Renal pelvis (tissue), 4 donors: ENCODE results near the gene DRAP1. TPM values are rescaled to one million over a fixed set of nuclear protein-coding genes. Genes with fewer than 3 reads are reported as not detected.

Experiments
- DNase-seq: peaks from one replicate; pipeline ENCODE4 v3.0.0-alpha.2; 2013
- polyA plus RNA-seq, 3 donors: library from polyadenylated mRNA; unstranded; fragments of 120-200 nt; gene quantifications; one replicate each; pipeline ENCODE4 v1.2.1, GENCODE V29; 2013; ENCODE audit not compliant: insufficient read length in 3 of 3

Gene DRAP1
- polyA plus RNA-seq, 3 donors: 82.5 to 112 (median 93.0) TPM

- DNase-seq: no peak
Measured at GRCh38 chr11:65953471-65953870, 34.2 kb downstream of the DRAP1 start.

GRCh38 chr11:65954771-65955170 lies 35.5 kb downstream of the DRAP1 start:
- no peak for DNase-seq

GRCh38 chr11:65958291-65958690 lies 39.1 kb downstream of the DRAP1 start:
- no peak for DNase-seq

DNA sequence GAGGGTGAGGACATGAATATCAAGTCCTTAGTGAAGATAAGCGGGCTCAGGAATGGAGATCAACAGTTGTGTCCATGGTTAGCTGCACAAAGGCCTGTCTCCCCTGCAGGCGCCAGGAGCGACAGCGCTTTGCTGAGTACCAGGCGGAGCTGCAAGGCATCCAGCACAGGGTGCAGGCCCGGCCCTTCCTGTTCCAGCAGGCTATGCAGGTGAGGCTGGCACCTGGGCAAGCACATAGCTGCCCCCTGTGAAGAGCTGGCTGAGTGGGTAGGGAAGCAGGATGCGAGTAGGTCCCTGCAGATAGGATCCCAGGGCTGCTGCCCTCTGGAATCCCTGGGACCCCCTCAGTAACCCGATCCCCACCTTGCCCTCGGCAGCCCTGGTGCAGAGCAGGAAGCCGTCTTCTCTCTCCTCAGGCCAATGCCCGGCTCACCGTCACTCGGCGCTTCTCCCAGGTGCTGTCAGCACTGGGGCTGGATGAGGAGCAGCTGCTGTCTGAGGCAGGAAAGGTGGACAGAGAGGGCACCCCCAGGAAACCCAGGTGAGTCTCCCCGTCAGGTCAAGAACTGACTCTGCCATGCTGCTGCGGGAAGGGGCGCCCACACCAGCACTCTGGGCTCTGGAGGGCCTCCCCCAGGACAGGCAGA lies 39.7 kb downstream of the DRAP1 start:
- DNase-seq: peak; percentile 7

DNA sequence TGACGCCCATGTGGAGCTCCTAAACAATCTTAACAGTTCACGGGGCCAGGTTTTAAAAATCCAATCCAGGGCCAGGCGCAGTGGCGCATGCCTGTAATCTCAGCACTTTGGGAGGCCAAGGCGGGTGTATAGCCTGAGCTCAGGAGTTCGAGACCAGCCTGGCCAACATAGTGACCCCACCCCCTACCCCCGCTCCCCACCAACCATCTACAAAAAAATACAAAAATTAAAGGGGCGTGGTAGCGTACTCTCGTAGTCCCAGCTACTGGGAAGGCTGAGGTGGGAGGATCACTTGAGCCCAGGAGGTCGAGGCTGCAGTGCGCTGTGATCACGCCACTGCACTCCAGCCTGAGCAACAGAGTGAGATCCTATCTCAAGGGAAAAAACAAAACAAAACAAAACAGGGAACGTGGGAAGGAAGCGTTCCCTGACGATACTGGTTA lies 41.6 kb downstream of the DRAP1 start:
- no peak for DNase-seq

GRCh38 chr11:65961267-65962140 lies 42.3 kb downstream of the DRAP1 start, which contains the start of gene SART1:
TSS of gene SART1 (plus strand) at chr11:65961734. CDS start at chr11:65961781, 47 bp downstream.
- peak; percentile 98 for DNase-seq

DNA sequence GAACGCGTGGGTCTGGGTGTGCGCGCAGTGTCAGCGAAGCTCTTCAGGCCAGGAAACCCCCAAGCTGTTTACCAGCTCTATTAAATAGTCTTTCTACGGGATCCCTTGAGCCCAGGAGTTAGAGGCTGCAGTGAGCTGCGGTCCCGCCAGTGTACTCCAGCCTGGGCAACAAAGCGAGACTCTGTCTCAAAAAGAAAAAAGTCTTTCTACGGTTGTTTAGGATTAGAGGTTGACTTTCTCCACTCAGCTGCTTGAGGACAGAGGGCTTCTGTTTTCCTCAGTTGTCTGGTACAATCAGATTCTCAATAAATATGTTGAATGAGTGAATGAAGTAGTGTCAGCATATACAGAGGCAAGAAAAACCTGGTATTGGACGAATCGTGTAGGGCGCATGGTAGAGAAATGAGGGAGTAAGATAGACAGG lies 42.9 kb downstream of the DRAP1 start:
- no peak for DNase-seq

- no peak for DNase-seq
Measured at GRCh38 chr11:65964906-65965305, 45.7 kb downstream of the DRAP1 start.

GRCh38 chr11:65965986-65966762 lies 46.9 kb downstream of the DRAP1 start:
- DNase-seq: no peak

- DNase-seq: no peak
Measured at GRCh38 chr11:65967329-65967934, 48.2 kb downstream of the DRAP1 start.

DNA sequence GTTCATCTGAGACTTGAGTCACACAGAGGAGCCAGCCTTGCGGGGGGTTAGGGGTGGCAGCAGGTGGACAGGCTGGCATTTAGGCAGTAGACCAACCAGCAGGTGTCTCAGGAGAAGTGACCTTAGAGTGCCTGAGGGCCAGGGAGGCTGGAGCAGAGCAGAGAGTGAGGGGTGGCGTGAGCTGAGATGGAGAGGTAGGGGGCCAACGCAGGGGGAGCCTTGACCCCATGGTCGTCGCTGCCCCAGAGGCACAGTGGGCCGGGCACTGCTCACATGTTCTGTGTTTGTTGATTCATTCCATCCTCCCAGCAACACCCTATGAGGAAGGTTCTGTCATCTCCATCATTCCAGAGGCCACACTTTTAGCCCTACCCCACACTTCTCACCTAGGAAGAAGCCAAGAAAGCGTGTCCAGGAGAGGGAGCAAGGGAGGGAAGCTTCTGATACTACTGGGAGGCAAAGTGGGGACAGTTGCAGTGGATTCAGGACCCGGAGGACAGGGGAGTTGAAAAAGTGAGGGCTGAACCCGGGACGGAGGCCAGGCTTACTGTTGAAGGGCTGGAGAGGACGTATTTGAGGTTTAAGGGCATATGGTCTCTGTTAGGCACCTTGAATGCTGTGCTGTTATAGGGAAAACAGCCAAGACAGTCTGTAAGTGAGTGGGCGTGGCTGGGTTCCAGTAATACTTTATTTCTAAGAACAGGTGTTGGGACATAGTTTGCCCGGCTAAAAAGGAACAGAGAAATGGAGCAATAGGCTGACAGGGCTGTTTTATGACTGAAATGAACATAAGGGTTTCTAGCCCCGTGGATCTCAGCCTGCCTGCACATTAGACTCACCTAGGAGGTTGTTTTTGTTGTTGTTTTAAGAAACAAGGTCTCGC lies 49.6 kb downstream of the DRAP1 start:
- DNase-seq: no peak

Other genes with a start within 250 kb of the DRAP1 start
- gene KAT5, start 207.2 kb upstream of the DRAP1 start, polyA plus RNA-seq: 10 to 100 TPM; 73.1 to 83.6 (median 73.5) TPM
- gene RNASEH2C, start 198.6 kb upstream of the DRAP1 start, polyA plus RNA-seq: 10 to 100 TPM; 46.8 to 53.6 (median 51.3) TPM
- gene AP5B1, start 138.4 kb upstream of the DRAP1 start, polyA plus RNA-seq: 10 to 100 TPM in 2 of 3 donors, 1 to 10 TPM in 1; 7.9 to 10.9 (median 10.8) TPM
- 10 to 100 TPM; 14.6 to 17.3 (median 17.1) TPM for gene OVOL1, start 132.4 kb upstream of the DRAP1 start, polyA plus RNA-seq
- 1 to 10 TPM; 2.1 to 3.3 (median 2.3) TPM for gene SNX32, start 85.5 kb upstream of the DRAP1 start, polyA plus RNA-seq
- gene CFL1, start 61.2 kb upstream of the DRAP1 start, polyA plus RNA-seq: 100 to 1,000 TPM; 739 to 933 (median 787) TPM
- 10 to 100 TPM; 50.2 to 59.8 (median 53.4) TPM for gene MUS81, start 59.0 kb upstream of the DRAP1 start, polyA plus RNA-seq
- gene EFEMP2, start 46.6 kb upstream of the DRAP1 start, polyA plus RNA-seq: 100 to 1,000 TPM; 111 to 137 (median 118) TPM
- 1 to 10 TPM in 2 of 3 donors, under 1 TPM in 1; 0.73 to 1.5 (median 1.5) TPM for gene CTSW, start 39.6 kb upstream of the DRAP1 start, polyA plus RNA-seq
- 10 to 100 TPM; 86.5 to 95.6 (median 94.2) TPM for gene FIBP, start 31.0 kb upstream of the DRAP1 start, polyA plus RNA-seq
- gene CCDC85B, start 28.8 kb upstream of the DRAP1 start, polyA plus RNA-seq: 10 to 100 TPM; 10.6 to 20.8 (median 13.6) TPM
- under 1 TPM in 1 of 3 donors, not detected in 2; 0.14 TPM for gene FOSL1, start 19.0 kb upstream of the DRAP1 start, polyA plus RNA-seq
- 10 to 100 TPM; 35.3 to 46.2 (median 44.4) TPM for gene C11orf68, start 364 bp upstream of the DRAP1 start, polyA plus RNA-seq
- gene TSGA10IP, start 26.1 kb downstream of the DRAP1 start, polyA plus RNA-seq: under 1 TPM in 2 of 3 donors, not detected in 1; 0.18 to 0.28 TPM
- gene SART1, start 42.3 kb downstream of the DRAP1 start, polyA plus RNA-seq: 10 to 100 TPM; 50.1 to 57.6 (median 55.5) TPM
- 10 to 100 TPM; 27.9 to 29.9 (median 28.2) TPM for gene EIF1AD, start 82.7 kb downstream of the DRAP1 start, polyA plus RNA-seq
- gene BANF1, start 83.1 kb downstream of the DRAP1 start, polyA plus RNA-seq: 100 to 1,000 TPM; 243 to 285 (median 271) TPM
- gene CST6, start 92.6 kb downstream of the DRAP1 start, polyA plus RNA-seq: not detected
- gene CATSPER1, start 107.1 kb downstream of the DRAP1 start, polyA plus RNA-seq: not detected
- 1 to 10 TPM; 5.4 to 6.4 (median 6.1) TPM for gene GAL3ST3, start 129.7 kb downstream of the DRAP1 start, polyA plus RNA-seq
- 100 to 1,000 TPM; 229 to 250 (median 238) TPM for gene SF3B2, start 132.9 kb downstream of the DRAP1 start, polyA plus RNA-seq
- 10 to 100 TPM; 46.0 to 53.7 (median 49.2) TPM for gene PACS1, start 150.8 kb downstream of the DRAP1 start, polyA plus RNA-seq